Measurements from ENCODE around the gene ARHGEF17.
"Not testable (repeated sequence)": the region's sequence is repeated elsewhere in the genome, so short reads cannot be mapped to it uniquely, and the experiment has no call there.

Gene ARHGEF17

GRCh38 chr11:73308003-73308960, at the start of gene ARHGEF17:
Gene ARHGEF17 (plus strand): TSS chr11:73308276. CDS start chr11:73308639, 363 bp downstream.
- DNase-seq (ENCODE audit: low read depth in 1 of 2, low spot score in 1 of 2): no peak

DNA sequence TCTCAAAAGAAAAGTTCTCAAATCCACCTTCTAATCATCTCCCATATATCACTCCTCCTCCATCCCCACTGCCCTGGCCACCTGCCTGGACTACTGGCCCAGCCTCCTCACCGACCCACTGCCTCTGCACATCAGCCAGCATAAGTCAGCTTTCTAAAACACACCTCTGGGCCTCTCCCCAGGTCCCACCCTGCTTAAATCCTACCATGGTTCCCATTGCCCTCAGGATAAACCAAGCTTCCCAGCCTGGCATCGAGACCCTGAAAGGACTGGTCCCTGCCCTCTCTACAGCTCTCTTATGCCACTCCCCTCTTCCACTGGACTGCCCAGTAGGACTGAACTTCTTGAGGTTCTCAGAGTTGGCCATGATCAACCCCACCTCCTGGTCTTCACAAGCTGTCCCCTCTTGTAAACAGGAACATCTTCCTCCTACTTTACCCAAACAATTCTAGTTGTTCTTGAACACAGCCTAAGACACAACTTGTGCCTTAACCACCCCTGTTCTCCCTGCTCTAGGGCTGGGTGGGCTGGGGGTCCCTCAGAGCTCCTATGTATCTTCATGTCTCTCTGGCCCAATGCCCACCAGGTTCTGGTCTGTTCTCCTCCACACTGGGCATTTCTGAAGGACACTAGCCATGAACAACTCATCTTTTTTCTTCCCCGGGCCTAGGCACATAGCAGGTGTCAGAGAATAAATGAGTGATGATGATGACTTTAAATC, 48.5 kb upstream of the ARHGEF17 start:
- DNase-seq (ENCODE audit: low read depth in 1 of 2, low spot score in 1 of 2): no peak

GRCh38 chr11:73260127-73260457, 48.0 kb upstream of the ARHGEF17 start:
- DNase-seq (ENCODE audit: low read depth in 1 of 2, low spot score in 1 of 2): no peak

DNA sequence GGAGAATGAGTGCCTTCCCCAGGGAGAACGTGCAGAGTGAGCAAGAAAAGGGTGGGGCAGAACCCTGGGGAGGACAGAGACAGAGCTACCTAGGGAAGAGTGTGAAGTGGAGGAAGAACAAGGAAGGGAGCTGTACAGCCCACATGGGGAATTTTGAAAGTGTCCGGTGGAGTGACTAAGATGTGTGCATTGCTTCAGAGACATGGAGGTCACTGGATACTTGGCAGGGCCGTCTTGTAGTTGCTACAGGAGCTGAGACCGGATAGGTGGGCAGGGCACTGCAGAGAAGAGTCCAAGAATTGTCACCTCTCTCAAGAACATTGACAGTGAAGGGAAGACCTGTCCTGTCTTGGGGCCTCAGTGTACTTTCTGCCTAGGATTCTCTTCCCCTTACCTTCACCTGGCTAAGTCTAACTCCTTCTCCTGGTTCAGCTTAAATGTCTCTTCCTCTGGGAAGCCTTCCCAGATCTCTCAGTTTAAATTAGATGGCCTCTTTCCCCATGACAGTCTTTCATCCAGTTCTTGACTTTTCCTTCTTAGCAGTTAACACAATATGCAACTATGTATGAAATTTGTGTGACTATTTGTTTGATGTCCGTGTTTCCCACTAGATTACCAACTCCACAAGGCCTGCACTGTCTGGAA, 45.1 kb upstream of the ARHGEF17 start:
- no peak for DNase-seq (ENCODE audit: low read depth in 1 of 2, low spot score in 1 of 2)

DNA sequence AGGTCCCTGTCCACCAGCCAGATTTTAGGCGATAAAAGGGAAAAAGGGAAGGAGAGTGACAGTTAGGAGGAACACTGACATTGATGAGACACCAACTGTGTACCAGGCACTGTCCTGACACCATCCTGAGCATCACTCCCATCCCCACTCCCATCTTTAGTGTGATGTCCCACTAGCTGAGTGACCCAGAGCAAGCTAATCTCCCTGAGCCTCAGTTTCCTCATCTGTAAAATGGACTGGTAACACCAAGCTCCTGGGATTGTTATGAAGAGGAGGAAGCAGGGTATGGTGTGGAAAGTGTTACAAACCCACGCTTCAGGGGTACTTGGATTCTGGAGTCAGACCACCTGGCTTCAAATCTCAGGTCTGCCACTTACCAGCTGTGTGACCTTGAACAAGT, 44.4 kb upstream of the ARHGEF17 start:
- DNase-seq (ENCODE audit: low read depth in 1 of 2, low spot score in 1 of 2): no peak

- no peak for DNase-seq (ENCODE audit: low read depth in 1 of 2, low spot score in 1 of 2)
Observed at GRCh38 chr11:73265278-73265810, 42.7 kb upstream of the ARHGEF17 start.

DNA sequence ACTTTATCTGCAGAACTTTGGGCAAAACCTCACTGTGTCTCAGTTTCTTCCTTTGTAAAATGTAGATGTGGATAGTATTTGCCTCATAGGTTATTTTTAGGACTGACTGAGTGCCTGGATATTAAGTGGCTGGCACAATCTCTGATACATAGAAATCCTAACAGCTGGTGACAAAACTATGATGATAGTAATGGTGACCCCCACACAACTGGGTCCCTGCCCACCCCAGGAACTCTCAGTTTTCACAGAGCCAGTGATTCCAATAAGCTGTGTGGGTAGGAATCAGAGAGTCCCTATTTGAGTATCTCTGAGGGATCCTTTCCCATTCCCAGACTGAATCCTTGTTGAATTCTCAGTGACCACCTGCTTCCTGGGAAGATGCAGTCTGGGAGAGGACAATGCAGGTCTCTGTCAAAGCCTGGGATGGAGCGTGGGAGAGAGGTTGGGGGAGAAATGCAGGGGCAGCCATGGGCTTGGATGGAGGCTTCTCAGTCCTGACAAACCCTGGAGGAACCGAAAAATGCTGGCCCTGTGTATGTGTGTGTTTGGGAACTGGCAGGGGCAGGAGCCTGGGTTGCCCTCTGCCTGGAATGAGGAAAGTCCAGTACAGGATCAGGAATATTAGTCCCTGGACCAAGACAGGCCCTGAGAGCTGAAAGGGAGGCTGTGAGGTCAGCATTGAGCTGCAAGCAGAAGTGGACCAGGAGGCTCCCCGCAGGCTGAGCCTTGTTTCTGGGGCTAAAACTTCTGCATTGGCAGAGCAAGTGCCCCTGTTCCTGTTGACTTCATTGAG, 42.0 kb upstream of the ARHGEF17 start:
- no peak for DNase-seq (ENCODE audit: low read depth in 1 of 2, low spot score in 1 of 2)

DNA sequence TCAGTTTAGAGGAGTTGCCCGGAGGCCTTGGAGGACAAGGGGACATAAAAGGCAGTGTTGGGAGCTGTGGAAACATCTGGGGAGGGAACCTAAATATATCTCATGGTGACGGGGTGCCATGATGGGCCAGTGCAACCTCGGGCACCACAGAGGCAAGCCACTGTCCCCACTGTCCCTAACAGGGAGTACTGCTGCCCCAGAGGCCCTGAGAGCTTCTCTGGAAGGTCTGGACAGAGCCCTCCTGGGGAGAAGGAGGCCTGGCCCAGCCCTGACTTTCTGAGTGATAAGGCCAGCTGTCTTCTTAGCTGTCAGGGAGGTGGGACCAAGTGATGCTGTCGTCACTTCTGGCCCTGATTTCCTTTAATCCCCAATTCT, 41.4 kb upstream of the ARHGEF17 start:
- DNase-seq (ENCODE audit: low read depth in 1 of 2, low spot score in 1 of 2): no peak

GRCh38 chr11:73267122-73267846, 40.8 kb upstream of the ARHGEF17 start:
- DNase-seq (ENCODE audit: low read depth in 1 of 2, low spot score in 1 of 2): no peak

- no peak for DNase-seq (ENCODE audit: low read depth in 1 of 2, low spot score in 1 of 2)
Observed at GRCh38 chr11:73267906-73268540, 40.1 kb upstream of the ARHGEF17 start.

DNA sequence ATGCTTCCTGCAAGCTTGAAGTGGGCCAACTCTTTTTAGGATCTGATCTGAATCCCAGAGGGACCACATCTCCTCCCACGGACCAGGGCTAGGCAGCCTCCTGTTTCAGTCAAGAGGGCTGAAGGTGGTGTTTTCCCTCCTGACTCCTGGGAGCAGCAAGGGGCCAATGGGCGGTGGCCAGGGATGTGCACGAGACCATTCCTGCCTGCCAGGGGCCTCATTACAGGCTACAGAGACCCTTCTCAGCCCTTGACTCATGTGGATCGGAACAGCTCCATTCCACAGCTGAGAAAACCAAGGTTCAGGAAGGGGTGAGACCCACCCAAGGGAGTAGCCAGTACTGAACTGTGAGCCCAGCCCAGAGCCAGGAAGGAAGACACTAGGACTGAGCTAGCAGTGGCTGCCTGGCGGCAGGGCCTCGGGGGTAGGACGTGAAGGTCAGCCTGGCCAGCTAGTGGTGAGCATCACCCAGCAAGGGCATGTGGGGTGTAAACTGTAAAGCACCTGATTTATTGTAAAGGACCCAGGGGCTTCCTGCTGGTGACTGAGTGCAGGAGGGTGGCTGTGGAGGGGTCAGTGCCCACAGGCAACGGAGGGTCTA, 39.3 kb upstream of the ARHGEF17 start:
- no peak for DNase-seq (ENCODE audit: low read depth in 1 of 2, low spot score in 1 of 2)

- no peak for DNase-seq (ENCODE audit: low read depth in 1 of 2, low spot score in 1 of 2)
Observed at GRCh38 chr11:73269459-73270015, 38.5 kb upstream of the ARHGEF17 start.

DNA sequence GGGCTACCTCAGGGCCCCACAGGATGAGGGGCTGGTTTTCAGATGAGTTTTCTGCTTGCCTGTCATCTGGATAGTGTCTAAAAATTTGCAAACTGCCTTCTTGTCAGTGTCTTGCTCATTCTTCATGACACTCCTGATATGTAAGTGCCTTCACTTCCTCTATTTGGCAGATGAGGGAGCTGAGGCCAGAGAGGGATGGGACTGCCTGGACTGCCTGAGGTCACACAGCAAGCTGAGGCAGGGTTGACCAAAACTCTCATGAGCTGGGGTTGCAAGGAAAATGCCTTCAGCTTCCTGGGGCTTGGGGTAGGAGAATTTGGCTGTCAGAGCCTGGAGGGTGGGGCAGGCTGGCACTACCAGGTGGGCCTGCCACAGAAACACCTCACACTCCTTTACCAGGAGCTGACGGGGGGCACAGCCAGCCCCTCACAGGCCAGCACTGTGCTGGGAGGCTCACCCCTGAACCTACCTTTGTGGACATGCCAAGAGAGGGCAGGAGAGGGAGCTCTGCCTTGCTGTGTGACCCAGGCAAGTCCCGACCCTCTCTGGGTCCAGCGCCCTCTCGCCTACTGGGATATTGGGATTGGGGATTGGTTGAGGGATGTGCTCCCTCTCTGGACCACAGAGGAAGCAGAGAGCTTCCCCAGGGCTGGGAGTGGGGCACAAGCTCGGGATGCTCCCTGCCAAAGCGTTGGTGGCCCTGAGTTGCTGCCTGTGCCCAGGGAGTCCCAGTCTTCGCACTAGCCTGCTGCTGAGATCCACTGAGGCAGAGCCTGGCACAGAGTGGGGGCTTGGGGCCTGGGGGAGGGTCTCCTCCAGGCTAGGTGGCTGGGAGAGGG, 37.8 kb upstream of the ARHGEF17 start:
- no peak for DNase-seq (ENCODE audit: low read depth in 1 of 2, low spot score in 1 of 2)

DNA sequence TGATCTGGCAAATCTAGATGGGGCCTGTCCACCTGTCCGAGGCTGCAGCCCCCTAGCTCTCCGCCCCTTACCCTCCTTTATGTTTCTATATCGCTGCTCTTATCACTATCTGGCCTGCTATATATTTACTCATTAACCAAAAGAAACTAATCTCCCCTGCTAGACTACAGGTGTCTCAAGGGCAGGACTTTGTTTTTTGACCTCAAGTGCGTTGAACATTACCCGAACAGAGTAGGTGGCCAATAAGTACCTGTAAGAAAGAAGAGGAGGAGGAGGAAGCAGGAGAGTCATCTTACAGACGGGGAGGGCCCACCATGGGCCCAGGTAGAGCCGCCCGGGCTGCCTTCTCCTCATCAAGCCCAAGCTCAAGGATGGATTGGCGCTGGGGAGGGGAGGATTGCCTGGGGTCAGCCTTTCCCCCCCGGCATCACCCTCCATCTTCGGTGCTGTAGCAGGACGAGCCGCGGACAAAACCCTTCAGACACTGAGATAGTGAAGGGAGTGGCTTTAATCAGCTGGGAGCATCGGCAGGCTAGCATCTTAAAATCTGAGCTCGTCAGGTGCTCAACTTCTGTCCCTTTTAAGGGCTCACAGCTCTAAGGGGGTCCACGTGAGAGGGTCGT, 37.1 kb upstream of the ARHGEF17 start:
- DNase-seq (ENCODE audit: low read depth in 1 of 2, low spot score in 1 of 2): no peak

GRCh38 chr11:73271478-73271865, 36.6 kb upstream of the ARHGEF17 start:
- not testable (repeated sequence) for DNase-seq (ENCODE audit: low read depth in 1 of 2, low spot score in 1 of 2)

DNA sequence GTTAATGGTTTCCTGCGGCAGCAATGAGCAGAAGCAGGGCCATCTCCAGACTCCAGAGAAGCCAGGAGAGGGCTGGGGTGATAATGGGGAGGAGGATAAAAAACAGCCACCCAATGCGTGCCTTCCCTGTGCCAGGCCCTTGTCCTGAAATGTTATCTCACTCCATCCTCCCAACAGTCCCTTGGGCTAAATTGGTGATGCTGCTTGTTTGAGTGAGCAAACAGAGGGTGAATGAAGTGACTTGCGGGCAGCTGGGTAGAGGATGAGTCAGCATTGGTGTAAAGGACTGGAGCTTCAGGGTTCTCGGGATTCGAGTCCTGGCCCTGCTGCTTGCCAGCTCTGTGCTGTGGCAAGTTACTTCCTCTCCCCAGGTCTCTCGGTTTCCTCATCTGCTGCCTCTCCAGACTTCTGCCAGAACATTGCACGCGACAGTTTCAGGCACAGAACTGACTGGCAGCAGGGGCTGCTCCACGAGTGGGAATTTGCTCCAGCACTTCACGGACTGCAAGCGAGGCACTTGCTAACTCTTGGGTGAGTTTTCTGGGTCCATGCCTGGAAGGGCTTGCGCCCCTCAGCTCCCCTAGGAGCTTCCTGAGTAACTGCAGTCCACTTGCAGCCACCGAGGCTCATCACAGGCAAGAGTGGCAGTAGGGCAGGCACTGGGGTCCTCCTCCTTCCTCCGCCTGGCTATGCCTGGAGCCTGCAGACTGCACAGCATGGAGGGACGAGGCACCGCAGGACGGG, 36.0 kb upstream of the ARHGEF17 start, which contains the start of gene P2RY6:
P2RY6 (plus strand) TSS at position 403 of the 744 bp plus-strand sequence. CDS start 24,181 bp downstream, outside the sequence.
- no peak for DNase-seq (ENCODE audit: low read depth in 1 of 2, low spot score in 1 of 2)

- no peak for DNase-seq (ENCODE audit: low read depth in 1 of 2, low spot score in 1 of 2)
Observed at GRCh38 chr11:73272680-73273038, 35.4 kb upstream of the ARHGEF17 start.
